Activated CD8-positive, alpha-beta memory T cell treated with anti-CD3 and anti-CD28 coated beads for 4 hours (primary cell): Measurements from ENCODE around the gene ATF4.
A peak's percentile ranks its signal among the peaks of the same experiment; 100 is the strongest.
"Not testable (repeated sequence)": the region's sequence is repeated elsewhere in the genome, so short reads cannot be mapped to it uniquely, and the experiment has no call there.

Source experiments
- DNase-seq, 2 donors: peaks; one replicate each; pipeline ENCODE4 v3.0.0-alpha.2; 2020; ENCODE audit warnings: low read depth in 2 of 2

The ATF4 gene

DNA sequence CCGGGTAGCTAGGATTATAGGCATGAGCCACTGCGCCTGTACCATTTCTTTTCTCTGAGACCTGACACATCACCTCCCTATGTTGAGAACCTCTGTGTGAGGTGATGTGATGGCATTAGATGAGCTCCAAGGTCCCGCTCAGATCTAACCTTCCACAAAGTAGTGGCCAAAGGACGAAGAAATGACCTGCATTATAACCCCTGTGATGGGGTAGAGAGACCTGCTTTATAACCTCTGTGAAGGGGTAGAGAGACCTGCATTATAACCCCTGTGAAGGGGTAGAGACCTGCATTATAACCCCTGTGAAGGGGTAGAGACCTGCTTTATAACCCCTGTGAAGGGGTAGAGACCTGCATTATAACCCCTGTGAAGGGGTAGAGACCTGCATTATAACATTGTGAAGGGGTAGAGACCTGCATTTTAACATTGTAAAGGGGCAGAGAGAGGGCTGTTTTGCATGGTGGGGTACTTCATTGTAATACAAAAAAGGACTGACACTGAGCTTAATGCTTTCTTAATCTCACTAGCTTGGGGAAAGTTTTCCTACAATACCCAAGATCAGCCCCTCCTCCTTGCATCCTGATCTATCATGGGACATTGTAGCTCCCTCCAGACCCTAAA is 9.7 kb upstream of the ATF4 start:
- DNase-seq = no peak

DNA sequence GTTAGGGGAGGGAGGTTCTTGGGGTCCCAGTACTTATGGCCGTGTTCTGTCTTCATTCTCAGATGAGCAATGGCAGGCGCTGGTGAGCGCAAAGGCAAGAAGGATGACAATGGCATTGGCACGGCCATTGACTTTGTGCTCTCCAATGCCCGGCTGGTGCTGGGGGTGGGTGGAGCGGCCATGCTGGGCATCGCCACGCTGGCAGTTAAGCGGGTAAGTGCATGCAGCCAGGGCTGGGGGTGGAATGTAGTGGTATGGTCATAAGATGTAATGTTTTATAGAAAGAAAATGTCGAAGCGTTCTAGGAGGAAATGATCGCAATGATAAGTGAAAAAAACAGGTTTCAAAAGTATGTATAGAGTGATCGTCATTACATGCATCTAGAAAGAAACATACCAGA is 9.1 kb upstream of the ATF4 start:
- DNase-seq = no peak

DNA sequence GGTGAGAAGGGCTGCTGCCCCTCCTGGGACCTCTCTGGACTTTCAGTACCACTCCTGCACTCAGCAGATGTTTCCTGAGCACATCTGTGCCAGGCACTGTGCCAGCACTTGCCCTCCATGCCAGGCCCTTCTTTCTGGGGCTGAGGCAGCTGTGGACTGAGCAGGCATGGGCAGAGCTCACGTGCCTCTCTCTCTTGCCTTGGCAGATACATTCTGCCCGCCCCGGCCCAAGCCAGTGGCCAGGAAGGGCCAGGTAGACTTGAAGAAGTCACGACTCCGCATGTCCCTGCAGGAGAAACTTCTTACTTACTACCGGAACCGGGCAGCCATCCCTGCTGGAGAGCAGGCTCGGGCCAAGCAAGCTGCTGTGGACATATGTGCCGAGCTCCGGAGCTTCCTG is 8.3 kb upstream of the ATF4 start:
- no peak for DNase-seq

- no peak for DNase-seq
These were observed 6.6 kb upstream of the ATF4 start for GRCh38 chr22:39513791-39514190.

- DNase-seq = no peak
These were observed 5.9 kb upstream of the ATF4 start for GRCh38 chr22:39514373-39514973.

GRCh38 chr22:39515266-39516050 is 4.9 kb upstream of the ATF4 start:
- no peak for DNase-seq

- DNase-seq = no peak
These were observed 2.9 kb upstream of the ATF4 start for GRCh38 chr22:39517470-39517869.

- DNase-seq = no peak
These were observed 2.1 kb upstream of the ATF4 start for GRCh38 chr22:39518144-39518786.

GRCh38 chr22:39518996-39519680 is 1.2 kb upstream of the ATF4 start:
- DNase-seq = no peak

- peak; percentile 91 to 94 for DNase-seq
These were observed 609 bp upstream of the ATF4 start for GRCh38 chr22:39519681-39520225.

DNA sequence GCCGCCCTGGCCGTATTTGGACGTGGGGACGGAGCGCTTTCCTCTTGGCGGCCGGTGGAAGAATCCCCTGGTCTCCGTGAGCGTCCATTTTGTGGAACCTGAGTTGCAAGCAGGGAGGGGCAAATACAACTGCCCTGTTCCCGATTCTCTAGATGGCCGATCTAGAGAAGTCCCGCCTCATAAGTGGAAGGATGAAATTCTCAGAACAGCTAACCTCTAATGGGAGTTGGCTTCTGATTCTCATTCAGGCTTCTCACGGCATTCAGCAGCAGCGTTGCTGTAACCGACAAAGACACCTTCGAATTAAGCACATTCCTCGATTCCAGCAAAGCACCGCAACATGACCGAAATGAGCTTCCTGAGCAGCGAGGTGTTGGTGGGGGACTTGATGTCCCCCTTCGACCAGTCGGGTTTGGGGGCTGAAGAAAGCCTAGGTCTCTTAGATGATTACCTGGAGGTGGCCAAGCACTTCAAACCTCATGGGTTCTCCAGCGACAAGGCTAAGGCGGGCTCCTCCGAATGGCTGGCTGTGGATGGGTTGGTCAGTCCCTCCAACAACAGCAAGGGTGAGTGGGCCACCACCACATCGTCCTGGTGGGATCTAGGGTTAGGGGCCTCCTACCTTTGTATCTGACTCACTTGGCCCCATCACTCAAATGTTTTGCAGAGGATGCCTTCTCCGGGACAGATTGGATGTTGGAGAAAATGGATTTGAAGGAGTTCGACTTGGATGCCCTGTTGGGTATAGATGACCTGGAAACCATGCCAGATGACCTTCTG is 934 bp downstream of the ATF4 start:
- DNase-seq = not testable (repeated sequence)

GRCh38 chr22:39522091-39522490 is 1.7 kb downstream of the ATF4 start:
- DNase-seq = not testable (repeated sequence)

GRCh38 chr22:39522567-39523300 is 2.4 kb downstream of the ATF4 start:
- no peak for DNase-seq

- no peak for DNase-seq
These were observed 3.9 kb downstream of the ATF4 start for GRCh38 chr22:39524089-39524752.

- DNase-seq = no peak
These were observed 4.6 kb downstream of the ATF4 start for GRCh38 chr22:39524753-39525657.

DNA sequence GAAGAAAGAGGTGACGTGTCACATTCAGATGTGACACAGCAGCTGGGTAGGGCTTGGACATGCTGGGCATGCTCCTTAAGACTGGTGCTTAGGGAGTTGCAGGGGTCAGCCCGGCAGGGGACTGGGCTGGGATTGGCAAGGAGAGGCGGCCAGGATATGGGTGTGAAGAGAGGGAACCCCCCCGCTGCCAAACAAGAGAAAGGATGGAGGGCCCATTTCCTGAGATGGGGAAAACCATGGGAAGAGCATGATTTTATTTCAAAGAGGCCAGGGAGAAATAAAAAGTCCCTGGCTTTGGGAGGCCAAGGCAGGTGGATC is 5.3 kb downstream of the ATF4 start:
- DNase-seq = no peak

- no peak for DNase-seq
These were observed 6.4 kb downstream of the ATF4 start for GRCh38 chr22:39526736-39527171.

GRCh38 chr22:39527481-39527961 is 7.2 kb downstream of the ATF4 start:
- DNase-seq = no peak
